CD14-positive monocyte (primary cell): ENCODE data around the gene SLC1A2. TPM values are rescaled to one million over a fixed set of nuclear protein-coding genes. Genes with fewer than 3 reads are reported as not detected.

ENCODE experiments used
- DNase-seq, 3 donors: peaks; one replicate each; pipeline ENCODE4 v3.0.0-alpha.2; 2011 to 2022
- H2AFZ ChIP-seq: 2 replicates; pipeline ENCODE4 v1.6.0; 2012; ENCODE audit warnings: mild to moderate bottlenecking, low read depth, low read length, inconsistent platforms; ENCODE audit not compliant: insufficient read depth, poor library complexity, severe bottlenecking
- H3K27ac ChIP-seq, 2 donors: 1 replicate in 1 of 2; 2 replicates in 1 of 2; pipeline ENCODE4 v1.5.1; 2012 to 2013; ENCODE audit warnings: low read length in 2 of 2, control low read depth in 1 of 2, inconsistent platforms in 1 of 2, low read depth in 1 of 2, mild to moderate bottlenecking in 1 of 2
- H3K27me3 ChIP-seq, 2 donors: one replicate each; pipeline versions ENCODE4 v1.6.0 to v1.6.1; 2011 to 2013; ENCODE audit warnings: low read length in 2 of 2; ENCODE audit not compliant: control insufficient read depth in 2 of 2, insufficient read depth in 2 of 2
- H3K36me3 ChIP-seq, 2 donors: replicated peaks in 1 of 2; 1 replicate in 1 of 2; 2 replicates in 1 of 2; pipeline versions ENCODE4 v1.5.1 to v1.6.1; 2012 to 2013; ENCODE audit warnings: low read length in 2 of 2, control low read depth in 1 of 2, inconsistent platforms in 1 of 2, mild to moderate bottlenecking in 1 of 2; ENCODE audit not compliant: insufficient read depth in 2 of 2, control insufficient read depth in 1 of 2
- H3K4me1 ChIP-seq, 2 donors: 1 replicate in 1 of 2; 2 replicates in 1 of 2; pipeline versions ENCODE4 v1.5.1 to v1.6.1; 2012 to 2013; ENCODE audit warnings: low read length in 2 of 2, control low read depth in 1 of 2, inconsistent platforms in 1 of 2, mild to moderate bottlenecking in 1 of 2, moderate library complexity in 1 of 2; ENCODE audit not compliant: insufficient read depth in 2 of 2, control insufficient read depth in 1 of 2
- H3K4me2 ChIP-seq: replicated peaks from 2 replicates; pipeline ENCODE3; 2012; ENCODE audit warnings: low read length, moderate library complexity, mild to moderate bottlenecking; ENCODE audit not compliant: poor library complexity, severe bottlenecking; ENCODE audit errors: extremely low read depth
- H3K4me3 ChIP-seq, 3 experiments: fragments of 200-600 bp in 1 of 3; sonication (generic) in 1 of 3; replicated peaks in 1 of 3; 1 replicate in 2 of 3; 2 replicates in 1 of 3; pipeline ENCODE4 v1.5.1; 2011 to 2013; ENCODE audit warnings: low read length in 3 of 3, mild to moderate bottlenecking in 3 of 3, control low read depth in 2 of 3, low read depth in 2 of 3, inconsistent platforms in 1 of 3, moderate library complexity in 1 of 3
- H3K79me2 ChIP-seq: 2 replicates; pipeline ENCODE4 v1.6.0; 2012; ENCODE audit warnings: mild to moderate bottlenecking, control low read depth, inconsistent platforms, low read length, moderate library complexity; ENCODE audit not compliant: insufficient read depth
- H3K9ac ChIP-seq: 2 replicates; pipeline ENCODE4 v1.6.0; 2017; ENCODE audit warnings: low read length, mild to moderate bottlenecking; ENCODE audit not compliant: insufficient read depth, poor library complexity, severe bottlenecking
- H3K9me3 ChIP-seq, 2 donors: replicated peaks in 1 of 2; 1 replicate in 1 of 2; 2 replicates in 1 of 2; pipeline versions ENCODE4 v1.5.1 to v1.6.1; 2012 to 2013; ENCODE audit warnings: low read length in 2 of 2, control low read depth in 1 of 2; ENCODE audit not compliant: control insufficient read depth in 1 of 2, insufficient read depth in 1 of 2
- H4K20me1 ChIP-seq: 2 replicates; pipeline ENCODE4 v1.6.0; 2012; ENCODE audit warnings: mild to moderate bottlenecking, low read length, control low read depth, moderate library complexity; ENCODE audit not compliant: insufficient read depth
- H3K27ac Mint-ChIP-seq, 7 donors: one replicate each; pipeline ENCODE4 v1.8.0; 2020; ENCODE audit warnings: mild to moderate bottlenecking in 7 of 7, mixed read lengths in 7 of 7, moderate library complexity in 6 of 7, inconsistent platforms in 2 of 7
- H3K27me3 Mint-ChIP-seq, 3 donors: one replicate each; pipeline ENCODE4 v1.8.0; 2021 to 2022; ENCODE audit warnings: low read depth in 3 of 3, mild to moderate bottlenecking in 3 of 3, mixed read lengths in 3 of 3, moderate library complexity in 3 of 3, inconsistent platforms in 1 of 3
- H3K36me3 Mint-ChIP-seq, 2 donors: one replicate each; pipeline ENCODE4 v1.8.0; 2020; ENCODE audit warnings: mixed read lengths in 2 of 2, inconsistent platforms in 1 of 2, mild to moderate bottlenecking in 1 of 2
- H3K4me1 Mint-ChIP-seq: one replicate; pipeline ENCODE4 v1.8.0; 2020; ENCODE audit warnings: mild to moderate bottlenecking, mixed read lengths
- H3K4me3 Mint-ChIP-seq, 2 donors: one replicate each; pipeline ENCODE4 v1.8.0; 2020; ENCODE audit warnings: mild to moderate bottlenecking in 2 of 2, mixed read lengths in 2 of 2, moderate library complexity in 1 of 2
- H3K9me3 Mint-ChIP-seq, 7 donors: one replicate each; pipeline ENCODE4 v1.8.0; 2020 to 2022; ENCODE audit warnings: mixed read lengths in 7 of 7, mild to moderate bottlenecking in 6 of 7, moderate library complexity in 6 of 7, inconsistent platforms in 2 of 7
- WGBS: methylation state at CpG from one replicate; pipeline ENCODE4 v1.1.5; 2013; ENCODE audit warnings: missing lambda C conversion rate; ENCODE audit not compliant: insufficient coverage; 5-methylcytosine and 5-hydroxymethylcytosine counted together
- intact Hi-C, 2 donors: fragments of 100-400 bp; cut with micrococcal nuclease; formaldehyde crosslinking; loops; one replicate each; pipeline versions ENCODE4 v1.15.0 to v1.15.1; 2023
- polyA plus RNA-seq, 3 donors: library from polyadenylated mRNA; depleted of rRNA in 1 of 3; unstranded in 2 of 3; stranded (reverse) in 1 of 3; fragments of 300-500 nt in 2 of 3; fragments of >200 nt in 1 of 3; fragmentation: Illumina TruSeq in 2 of 3; gene quantifications; 1 replicate in 2 of 3; 2 replicates in 1 of 3; pipeline ENCODE4 v1.2.3, GENCODE V29; 2012 to 2021
- TF ChIP-seq, protein P1 (sequence below): fragments of 200-600 bp; IDR thresholded peaks from one replicate; pipeline ENCODE4 v1.8.0; 2022; ENCODE audit warnings: antibody characterized with exemption, mild to moderate bottlenecking

Gene SLC1A2
- polyA plus RNA-seq, 3 donors: 0.07 TPM; not detected in 2

- H3K27ac ChIP-seq: no peak overlapping the region
- no peaks in the 10 kb centered on the region for H3K36me3 ChIP-seq
- Mint-ChIP-seq H3K4me3 (no peak overlapping the region), H3K4me1 (peaks cover 19% of the 10 kb centered on the region), H3K27ac (no peak overlapping the region), H3K9me3 (no peaks in the 10 kb centered on the region), H3K27me3 (peaks cover 1 to 4% (median 3%) of the 10 kb centered on the region in 3 donors), H3K36me3 (no peaks in the 10 kb centered on the region)
- intact Hi-C loops: loop anchor here (5.0 to 10.0 kb wide), 3 partner anchors 43 to 245 kb away; no protein-coding TSS in a partner anchor
- DNase-seq: no peak
- H3K27me3 ChIP-seq: no peaks in the 10 kb centered on the region
- H3K4me1 ChIP-seq: peaks cover 15% of the 10 kb centered on the region in 2 donors
- no peaks in the 10 kb centered on the region for H4K20me1 ChIP-seq
- H3K9ac ChIP-seq: no peak overlapping the region
- H3K4me2 ChIP-seq: no peak overlapping the region
- WGBS: 100% methylated on average over 1 of the region's 6 CpGs
- no peaks in the 10 kb centered on the region for H3K79me2 ChIP-seq
- no peaks in the 10 kb centered on the region for H3K9me3 ChIP-seq
- H3K4me3 ChIP-seq: no peak overlapping the region
- TF ChIP-seq, protein P1, sequence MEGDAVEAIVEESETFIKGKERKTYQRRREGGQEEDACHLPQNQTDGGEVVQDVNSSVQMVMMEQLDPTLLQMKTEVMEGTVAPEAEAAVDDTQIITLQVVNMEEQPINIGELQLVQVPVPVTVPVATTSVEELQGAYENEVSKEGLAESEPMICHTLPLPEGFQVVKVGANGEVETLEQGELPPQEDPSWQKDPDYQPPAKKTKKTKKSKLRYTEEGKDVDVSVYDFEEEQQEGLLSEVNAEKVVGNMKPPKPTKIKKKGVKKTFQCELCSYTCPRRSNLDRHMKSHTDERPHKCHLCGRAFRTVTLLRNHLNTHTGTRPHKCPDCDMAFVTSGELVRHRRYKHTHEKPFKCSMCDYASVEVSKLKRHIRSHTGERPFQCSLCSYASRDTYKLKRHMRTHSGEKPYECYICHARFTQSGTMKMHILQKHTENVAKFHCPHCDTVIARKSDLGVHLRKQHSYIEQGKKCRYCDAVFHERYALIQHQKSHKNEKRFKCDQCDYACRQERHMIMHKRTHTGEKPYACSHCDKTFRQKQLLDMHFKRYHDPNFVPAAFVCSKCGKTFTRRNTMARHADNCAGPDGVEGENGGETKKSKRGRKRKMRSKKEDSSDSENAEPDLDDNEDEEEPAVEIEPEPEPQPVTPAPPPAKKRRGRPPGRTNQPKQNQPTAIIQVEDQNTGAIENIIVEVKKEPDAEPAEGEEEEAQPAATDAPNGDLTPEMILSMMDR: no peak
- H2AFZ ChIP-seq: no peak overlapping the region
Observed at GRCh38 chr11:35389897-35390465, 29.4 kb downstream of the SLC1A2 start.

DNA sequence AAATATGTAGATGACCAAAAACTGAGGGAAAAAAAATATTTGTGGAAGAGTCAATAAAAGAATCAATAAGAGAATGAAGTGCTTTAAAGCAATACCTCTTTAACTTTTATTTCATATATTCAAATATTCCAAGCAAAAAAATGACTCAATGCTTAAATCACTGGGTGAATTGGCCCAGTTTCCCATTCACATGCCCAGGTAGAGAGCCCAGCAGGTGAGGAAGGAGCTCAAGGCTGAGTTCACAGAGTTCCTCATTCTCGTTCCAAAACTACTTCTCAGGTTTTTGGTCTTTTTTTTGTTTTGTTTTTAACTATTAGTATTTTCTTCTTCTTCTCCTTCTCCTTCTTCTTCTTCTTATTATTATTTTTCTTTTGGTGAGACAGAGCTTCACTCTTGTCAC lies 30.2 kb downstream of the SLC1A2 start:
- intact Hi-C loops: loop anchor here (10.0 kb wide), 2 partner anchors 214 to 244 kb away; no protein-coding TSS in a partner anchor
- TF ChIP-seq, protein P1: no peak
- Mint-ChIP-seq H3K27me3 (peaks cover 1 to 4% (median 3%) of the 10 kb centered on the region in 3 donors), H3K27ac (peak overlapping the region in 1 of 7 donors; percentile 16), H3K4me3 (no peak overlapping the region), H3K36me3 (no peaks in the 10 kb centered on the region), H3K9me3 (no peaks in the 10 kb centered on the region), H3K4me1 (peaks cover 19% of the 10 kb centered on the region)
- DNase-seq: no peak
- H3K9me3 ChIP-seq: no peaks in the 10 kb centered on the region
- H3K4me2 ChIP-seq: no peak overlapping the region
- H3K79me2 ChIP-seq: no peaks in the 10 kb centered on the region
- no peak overlapping the region for H3K9ac ChIP-seq
- WGBS: no CpG with 5 or more reads among the region's 1 CpG
- no peaks in the 10 kb centered on the region for H3K27me3 ChIP-seq
- H3K27ac ChIP-seq: no peak overlapping the region
- peaks cover 15% of the 10 kb centered on the region in 2 donors for H3K4me1 ChIP-seq
- H4K20me1 ChIP-seq: no peaks in the 10 kb centered on the region
- no peaks in the 10 kb centered on the region for H3K36me3 ChIP-seq
- no peak overlapping the region for H3K4me3 ChIP-seq
- no peak overlapping the region for H2AFZ ChIP-seq
